ENCODE data around the gene PTP4A2. TPM values are rescaled to one million over a fixed set of nuclear protein-coding genes. Genes with fewer than 3 reads are reported as not detected.
"Not testable (repeated sequence)": the region's sequence is repeated elsewhere in the genome, so short reads cannot be mapped to it uniquely, and the experiment has no call there.

PTP4A2 gene
- total RNA-seq, 1 donor from 2014 or later, result 271 TPM

DNA sequence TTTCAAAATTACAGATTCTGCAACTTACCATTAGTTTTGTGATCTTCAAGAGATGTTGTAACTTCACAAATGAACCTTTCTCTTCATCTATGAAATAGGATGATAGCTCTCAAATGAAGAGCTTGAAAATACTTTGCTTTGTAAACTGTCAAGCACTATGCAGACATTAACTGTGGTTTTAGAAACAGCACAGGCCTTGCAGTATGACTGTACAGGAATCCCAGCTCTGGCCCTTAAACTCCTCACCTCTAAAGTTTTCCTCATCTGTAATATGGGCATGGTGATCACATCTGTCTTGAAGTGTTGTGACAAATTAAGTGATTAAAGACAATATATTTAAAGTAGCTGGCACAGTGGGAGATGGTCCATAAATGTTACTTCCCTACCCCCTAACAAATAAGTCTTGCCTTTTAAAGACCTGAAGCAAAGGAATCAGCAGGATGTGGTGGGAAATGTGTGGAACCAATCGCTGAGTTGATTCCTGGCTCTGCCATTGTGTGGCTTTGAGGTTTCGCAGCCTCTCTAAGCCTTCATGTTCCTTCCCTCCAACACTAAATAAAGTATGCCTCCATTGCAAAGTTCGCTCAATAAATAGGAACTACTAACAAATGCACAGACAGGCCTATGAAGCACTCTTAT, 5.5 kb upstream of the PTP4A2 start:
- no peak overlapping the region for H2AFZ ChIP-seq (ENCODE audit: low read depth, low read length)
- Mint-ChIP-seq H3K4me1 (ENCODE audit: low read depth, unreplicated experiment) (peaks cover 24% of the 10 kb centered on the region), H3K27me3 (ENCODE audit: low read depth, unreplicated experiment) (no peaks in the 10 kb centered on the region), H3K27ac (ENCODE audit: unreplicated experiment) (peak overlapping the region; percentile 90), H3K9me3 (ENCODE audit: unreplicated experiment) (no peaks in the 10 kb centered on the region), H3K4me3 (ENCODE audit: unreplicated experiment) (peak overlapping the region; percentile 75), H3K36me3 (ENCODE audit: low read depth, unreplicated experiment) (no peaks in the 10 kb centered on the region)
- TF ChIP-seq, protein P1, sequence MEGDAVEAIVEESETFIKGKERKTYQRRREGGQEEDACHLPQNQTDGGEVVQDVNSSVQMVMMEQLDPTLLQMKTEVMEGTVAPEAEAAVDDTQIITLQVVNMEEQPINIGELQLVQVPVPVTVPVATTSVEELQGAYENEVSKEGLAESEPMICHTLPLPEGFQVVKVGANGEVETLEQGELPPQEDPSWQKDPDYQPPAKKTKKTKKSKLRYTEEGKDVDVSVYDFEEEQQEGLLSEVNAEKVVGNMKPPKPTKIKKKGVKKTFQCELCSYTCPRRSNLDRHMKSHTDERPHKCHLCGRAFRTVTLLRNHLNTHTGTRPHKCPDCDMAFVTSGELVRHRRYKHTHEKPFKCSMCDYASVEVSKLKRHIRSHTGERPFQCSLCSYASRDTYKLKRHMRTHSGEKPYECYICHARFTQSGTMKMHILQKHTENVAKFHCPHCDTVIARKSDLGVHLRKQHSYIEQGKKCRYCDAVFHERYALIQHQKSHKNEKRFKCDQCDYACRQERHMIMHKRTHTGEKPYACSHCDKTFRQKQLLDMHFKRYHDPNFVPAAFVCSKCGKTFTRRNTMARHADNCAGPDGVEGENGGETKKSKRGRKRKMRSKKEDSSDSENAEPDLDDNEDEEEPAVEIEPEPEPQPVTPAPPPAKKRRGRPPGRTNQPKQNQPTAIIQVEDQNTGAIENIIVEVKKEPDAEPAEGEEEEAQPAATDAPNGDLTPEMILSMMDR (IDR thresholded peaks at IDR 0.05; ENCODE audit: insufficient read depth, low read depth, low read length), result no peak
- no peak for TF ChIP-seq EZH2 (IDR thresholded peaks at IDR 0.05; ENCODE audit: insufficient read depth, low read length)
- no peak for FAIRE-seq
- H3K27ac ChIP-seq (ENCODE audit: low read depth, low read length), result no peak overlapping the region
- peak overlapping the region; percentile 80 for H3K4me2 ChIP-seq (ENCODE audit: low read length)
- H3K36me3 ChIP-seq (ENCODE audit: insufficient read depth, low read length), result no peaks in the 10 kb centered on the region
- H4K20me1 ChIP-seq (ENCODE audit: insufficient read depth, low read length), result no peaks in the 10 kb centered on the region
- DNase-seq (ENCODE audit: low read depth), result no peak
- H3K9ac ChIP-seq (ENCODE audit: low read length), result no peak overlapping the region
- peaks cover 31% of the 10 kb centered on the region for H3K4me1 ChIP-seq (ENCODE audit: insufficient read depth, low read length)
- no peaks in the 10 kb centered on the region for H3K9me3 ChIP-seq (ENCODE audit: insufficient read depth, low read depth, low read length)
- no peaks in the 10 kb centered on the region for H3K27me3 ChIP-seq (ENCODE audit: insufficient read depth, low read length)
- H3K4me3 ChIP-seq (ENCODE audit: insufficient read depth, low read depth, low read length), result no peak overlapping the region
- H3K79me2 ChIP-seq (ENCODE audit: insufficient read depth, low read length), result no peaks in the 10 kb centered on the region

DNA sequence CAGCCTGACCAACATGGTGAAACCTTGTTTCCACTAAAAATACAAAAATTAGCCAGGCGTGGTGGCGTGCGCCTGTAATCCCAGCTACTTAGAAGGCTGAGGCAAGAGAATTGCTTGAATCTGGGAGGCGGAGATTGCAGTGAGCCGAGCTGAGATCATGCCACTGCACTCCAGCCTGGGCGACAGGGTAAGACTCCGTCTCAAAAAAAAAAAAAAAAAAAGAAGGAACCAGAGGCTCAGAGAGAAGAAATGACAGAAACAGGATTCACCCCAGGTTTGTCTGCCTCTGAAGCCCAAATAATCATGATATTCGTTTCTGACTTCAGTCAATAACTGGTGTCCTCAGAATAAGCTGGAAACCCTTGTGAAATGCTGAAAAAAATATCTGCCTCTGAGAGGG, 3.9 kb upstream of the PTP4A2 start:
- H3K27ac ChIP-seq (ENCODE audit: low read depth, low read length); H3K4me3 ChIP-seq (ENCODE audit: insufficient read depth, low read depth, low read length); H3K79me2 ChIP-seq (ENCODE audit: insufficient read depth, low read length); FAIRE-seq; H3K27me3 ChIP-seq (ENCODE audit: insufficient read depth, low read length); H3K36me3 Mint-ChIP-seq (ENCODE audit: low read depth, unreplicated experiment); H3K9me3 ChIP-seq (ENCODE audit: insufficient read depth, low read depth, low read length); H3K9ac ChIP-seq (ENCODE audit: low read length); H2AFZ ChIP-seq (ENCODE audit: low read depth, low read length); H3K36me3 ChIP-seq (ENCODE audit: insufficient read depth, low read length); H4K20me1 ChIP-seq (ENCODE audit: insufficient read depth, low read length); H3K9me3 Mint-ChIP-seq (ENCODE audit: unreplicated experiment); H3K27me3 Mint-ChIP-seq (ENCODE audit: low read depth, unreplicated experiment); H3K4me2 ChIP-seq (ENCODE audit: low read length); DNase-seq (ENCODE audit: low read depth); H3K4me3 Mint-ChIP-seq (ENCODE audit: unreplicated experiment): not testable (repeated sequence)
- peaks cover 35% of the 10 kb centered on the region for H3K4me1 ChIP-seq (ENCODE audit: insufficient read depth, low read length)
- H3K4me1 Mint-ChIP-seq (ENCODE audit: low read depth, unreplicated experiment), result peaks cover 24% of the 10 kb centered on the region
- peak overlapping the region; percentile 7 for H3K27ac Mint-ChIP-seq (ENCODE audit: unreplicated experiment)

DNA sequence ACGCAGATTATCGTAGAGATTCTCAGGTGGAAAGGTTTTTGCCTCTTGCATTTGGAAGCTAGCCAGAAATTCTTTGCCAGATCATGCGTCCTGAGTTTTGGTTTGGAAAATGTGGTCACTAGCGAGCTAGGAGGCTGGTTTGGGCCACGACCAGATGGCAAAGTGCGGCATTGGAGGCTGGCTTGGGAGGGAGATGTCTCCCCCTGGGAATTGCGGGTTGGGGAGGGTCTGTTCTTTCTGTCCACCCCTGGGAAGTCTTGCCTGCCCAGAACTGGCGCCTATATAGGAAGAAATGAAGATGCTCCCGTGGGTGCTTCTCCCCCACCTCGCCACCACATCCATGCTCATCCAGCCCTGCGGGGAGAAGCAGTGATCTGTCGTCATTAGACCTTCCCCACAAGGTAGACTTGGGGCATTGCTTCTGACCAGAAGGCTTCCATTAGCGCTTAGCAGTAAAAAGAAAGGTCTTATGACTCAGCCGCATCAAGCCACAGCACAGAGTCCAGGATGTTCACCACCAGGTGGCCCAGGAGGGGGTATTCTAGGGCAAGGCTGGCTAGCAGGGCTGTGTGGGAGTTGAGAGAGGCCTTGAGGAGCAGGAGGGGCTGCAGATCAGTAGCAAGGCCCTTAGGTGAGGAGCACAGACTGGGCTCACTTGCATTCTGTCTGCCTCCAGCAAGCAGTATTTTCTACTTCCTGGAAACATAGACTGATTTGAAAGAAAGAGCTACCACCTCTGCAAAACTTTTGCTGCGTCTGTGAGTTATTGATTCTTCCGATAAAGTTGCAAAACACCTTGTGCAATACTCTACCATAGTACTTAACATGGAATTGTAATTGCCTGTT, 1.5 kb upstream of the PTP4A2 start:
- H3K4me3 Mint-ChIP-seq (ENCODE audit: unreplicated experiment), result peak overlapping the region; percentile 70
- no peak for TF ChIP-seq EZH2 (IDR thresholded peaks at IDR 0.05; ENCODE audit: insufficient read depth, low read length)
- TF ChIP-seq, protein P1 (IDR thresholded peaks at IDR 0.05; ENCODE audit: insufficient read depth, low read depth, low read length), result peak; percentile 49
- Histone ChIP-seq H3K27ac (ENCODE audit: low read depth, low read length) (peak overlapping the region; percentile 32), H3K4me2 (ENCODE audit: low read length) (peak overlapping the region; percentile 31), H3K4me1 (ENCODE audit: insufficient read depth, low read length) (peaks cover 46% of the 10 kb centered on the region), H3K9ac (ENCODE audit: low read length) (no peak overlapping the region), H3K36me3 (ENCODE audit: insufficient read depth, low read length) (no peaks in the 10 kb centered on the region), H3K79me2 (ENCODE audit: insufficient read depth, low read length) (peaks cover 31% of the 10 kb centered on the region), H2AFZ (ENCODE audit: low read depth, low read length) (no peak overlapping the region), H3K27me3 (ENCODE audit: insufficient read depth, low read length) (no peaks in the 10 kb centered on the region), H4K20me1 (ENCODE audit: insufficient read depth, low read length) (peaks cover 29% of the 10 kb centered on the region), H3K4me3 (ENCODE audit: insufficient read depth, low read depth, low read length) (no peak overlapping the region), H3K9me3 (ENCODE audit: insufficient read depth, low read depth, low read length) (no peaks in the 10 kb centered on the region)
- H3K4me1 Mint-ChIP-seq (ENCODE audit: low read depth, unreplicated experiment), result peaks cover 37% of the 10 kb centered on the region
- no peaks in the 10 kb centered on the region for H3K27me3 Mint-ChIP-seq (ENCODE audit: low read depth, unreplicated experiment)
- H3K36me3 Mint-ChIP-seq (ENCODE audit: low read depth, unreplicated experiment), result no peaks in the 10 kb centered on the region
- FAIRE-seq, result no peak
- no peaks in the 10 kb centered on the region for H3K9me3 Mint-ChIP-seq (ENCODE audit: unreplicated experiment)
- peak overlapping the region; percentile 49 for H3K27ac Mint-ChIP-seq (ENCODE audit: unreplicated experiment)
- peak; percentile 90 for DNase-seq (ENCODE audit: low read depth)
